Neural crest cell (in vitro differentiated cells): ENCODE results near the gene DCUN1D3. TPM values are rescaled to one million over a fixed set of nuclear protein-coding genes. Genes with fewer than 3 reads are reported as not detected.

Source experiments
- DNase-seq: peaks from one replicate; pipeline ENCODE4 v3.0.0; 2021; ENCODE audit warnings: low read depth, mixed read lengths, low spot score
- H3K27ac Mint-ChIP-seq: one replicate; pipeline ENCODE4 v1.8.0; 2021; ENCODE audit warnings: mild to moderate bottlenecking, mixed read lengths; ENCODE audit not compliant: unreplicated experiment
- H3K27me3 Mint-ChIP-seq: 2 replicates; pipeline ENCODE4 v1.8.0; 2021; ENCODE audit warnings: low read depth, mild to moderate bottlenecking, mixed read lengths
- H3K36me3 Mint-ChIP-seq: 2 replicates; pipeline ENCODE4 v1.8.0; 2021; ENCODE audit warnings: low read depth, mild to moderate bottlenecking, mixed read lengths
- H3K4me1 Mint-ChIP-seq: 2 replicates; pipeline ENCODE4 v1.8.0; 2021; ENCODE audit warnings: mixed read lengths
- H3K4me3 Mint-ChIP-seq: one replicate; pipeline ENCODE4 v1.8.0; 2021; ENCODE audit warnings: mild to moderate bottlenecking, mixed read lengths
- H3K9me3 Mint-ChIP-seq: 2 replicates; pipeline ENCODE4 v1.8.0; 2021; ENCODE audit warnings: mixed read lengths
- CTCF ChIP-seq: fragments of 200-600 bp; sonication (generic); conservative IDR thresholded peaks from 2 replicates; pipeline ENCODE4 v1.5.0; 2021; ENCODE audit warnings: antibody characterized with exemption, mild to moderate bottlenecking
- total RNA-seq: library from RNA; stranded (reverse); gene quantifications from 2 replicates; pipeline ENCODE4 v1.2.1, GENCODE V29; 2021

The DCUN1D3 gene
- total RNA-seq, 1 donor from 2014 or later: 13.5 TPM

DNA sequence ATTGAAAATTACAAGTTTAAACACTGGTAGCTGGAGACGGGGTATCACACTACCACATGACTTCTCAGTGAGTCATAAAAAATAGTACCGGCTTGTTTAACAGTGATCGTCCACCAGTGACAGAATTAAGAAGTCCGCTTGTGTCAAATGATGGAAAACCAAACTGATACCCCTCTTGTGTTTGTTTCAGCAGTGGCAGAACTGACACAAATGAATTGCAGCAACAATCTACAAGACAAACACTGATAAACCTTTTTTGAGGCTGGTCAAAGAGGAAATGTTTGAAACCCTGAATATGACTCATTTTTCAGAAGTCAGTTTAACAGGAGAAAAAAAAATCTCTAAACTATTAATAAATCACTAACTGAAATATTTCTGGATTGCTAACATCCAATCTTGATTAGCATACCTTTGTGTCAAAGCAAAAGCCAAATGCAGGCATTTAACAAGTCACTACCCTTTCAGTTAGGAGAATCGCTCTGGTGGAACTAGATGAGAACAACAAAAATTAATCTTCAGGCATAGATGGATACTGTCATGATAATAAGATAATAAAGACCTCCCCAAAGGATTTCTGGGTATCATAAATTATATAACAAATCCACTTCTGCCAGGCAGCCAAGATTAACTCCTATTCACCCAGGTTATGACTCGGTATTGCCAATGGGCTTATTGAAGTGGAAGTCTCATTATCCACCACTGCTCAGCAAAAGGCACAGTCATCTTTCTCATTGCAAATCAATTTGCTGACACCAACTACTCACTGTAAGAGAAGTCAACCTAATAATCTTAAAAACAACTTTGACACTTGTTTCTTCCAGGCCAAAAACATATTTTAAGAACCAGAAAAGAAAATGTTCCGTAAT lies 20.8 kb downstream of the DCUN1D3 start:
- no peak for DNase-seq
- H3K27ac Mint-ChIP-seq: no peak overlapping the region
- H3K27me3 Mint-ChIP-seq: no peaks in the 10 kb centered on the region
- no peaks in the 10 kb centered on the region for H3K9me3 Mint-ChIP-seq
- H3K36me3 Mint-ChIP-seq: peaks cover 4% of the 10 kb centered on the region
- H3K4me3 Mint-ChIP-seq: no peak overlapping the region
- no peak for TF ChIP-seq CTCF
- peaks cover 25% of the 10 kb centered on the region for H3K4me1 Mint-ChIP-seq

DNA sequence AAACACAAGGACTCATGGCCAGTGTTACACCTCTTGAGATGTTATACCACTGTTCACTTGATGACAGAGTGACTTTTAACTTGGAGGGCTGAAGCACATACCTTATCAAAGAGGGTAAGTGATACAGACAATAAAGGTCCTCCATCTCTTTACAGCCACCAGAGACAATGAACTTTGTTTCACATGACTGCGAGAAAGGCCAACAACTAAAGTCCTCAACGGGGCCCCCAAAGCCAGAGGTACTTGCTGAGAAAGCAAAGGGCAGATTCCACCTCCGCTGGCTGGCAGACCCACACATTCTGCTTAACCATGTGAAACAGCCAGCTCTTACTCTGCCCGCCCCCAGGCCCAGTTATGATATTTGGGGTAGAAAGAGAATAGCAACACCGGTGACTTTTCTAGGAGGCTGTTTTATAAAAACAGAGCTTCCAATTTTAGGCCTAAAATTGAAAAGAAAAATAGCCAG lies 21.4 kb downstream of the DCUN1D3 start:
- no peak for TF ChIP-seq CTCF
- no peak for DNase-seq
- H3K4me1 Mint-ChIP-seq: peaks cover 25% of the 10 kb centered on the region
- no peak overlapping the region for H3K27ac Mint-ChIP-seq
- no peak overlapping the region for H3K4me3 Mint-ChIP-seq
- no peaks in the 10 kb centered on the region for H3K27me3 Mint-ChIP-seq
- no peaks in the 10 kb centered on the region for H3K9me3 Mint-ChIP-seq
- H3K36me3 Mint-ChIP-seq: no peaks in the 10 kb centered on the region

GRCh38 chr16:20875355-20875650 lies 24.9 kb downstream of the DCUN1D3 start:
- Mint-ChIP-seq H3K36me3 (no peaks in the 10 kb centered on the region), H3K27me3 (no peaks in the 10 kb centered on the region), H3K4me3 (no peak overlapping the region), H3K9me3 (no peaks in the 10 kb centered on the region), H3K27ac (no peak overlapping the region), H3K4me1 (peaks cover 25% of the 10 kb centered on the region)
- TF ChIP-seq CTCF: no peak
- DNase-seq: no peak

GRCh38 chr16:20874088-20874581 lies 26.0 kb downstream of the DCUN1D3 start:
- TF ChIP-seq CTCF: no peak
- Mint-ChIP-seq H3K4me3 (no peak overlapping the region), H3K36me3 (no peaks in the 10 kb centered on the region), H3K4me1 (peaks cover 17% of the 10 kb centered on the region), H3K27me3 (no peaks in the 10 kb centered on the region), H3K9me3 (no peaks in the 10 kb centered on the region), H3K27ac (no peak overlapping the region)
- no peak for DNase-seq

DNA sequence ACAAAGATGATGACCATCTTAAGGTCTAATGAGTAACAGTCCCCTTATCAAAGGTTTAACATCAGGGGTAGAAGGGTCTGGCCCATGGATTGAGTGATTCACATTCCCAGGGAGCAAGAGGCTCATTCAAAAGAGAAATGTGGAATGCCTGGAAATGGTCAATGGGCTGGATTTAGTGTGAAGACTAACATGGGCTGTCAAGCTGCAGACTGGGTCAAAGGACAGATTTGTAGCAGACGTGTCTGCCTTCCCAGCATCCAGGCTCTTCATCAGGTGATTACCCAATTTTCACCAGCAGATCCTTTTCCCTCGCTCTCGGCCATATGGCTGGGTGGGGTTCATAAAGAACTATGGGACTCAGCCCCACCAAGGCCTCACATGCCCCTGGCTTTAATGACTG lies 26.8 kb downstream of the DCUN1D3 start:
- DNase-seq: no peak
- H3K27me3 Mint-ChIP-seq: no peaks in the 10 kb centered on the region
- TF ChIP-seq CTCF: no peak
- H3K9me3 Mint-ChIP-seq: no peaks in the 10 kb centered on the region
- H3K36me3 Mint-ChIP-seq: no peaks in the 10 kb centered on the region
- H3K4me1 Mint-ChIP-seq: peaks cover 9% of the 10 kb centered on the region
- H3K4me3 Mint-ChIP-seq: no peak overlapping the region
- H3K27ac Mint-ChIP-seq: no peak overlapping the region
